ENCODE results near the gene CCR6. TPM values are rescaled to one million over a fixed set of nuclear protein-coding genes. Genes with fewer than 3 reads are reported as not detected.

Gene CCR6
- total and polyA plus RNA-seq, 8 donors, result 0.13 to 0.92 TPM; not detected in 6

DNA sequence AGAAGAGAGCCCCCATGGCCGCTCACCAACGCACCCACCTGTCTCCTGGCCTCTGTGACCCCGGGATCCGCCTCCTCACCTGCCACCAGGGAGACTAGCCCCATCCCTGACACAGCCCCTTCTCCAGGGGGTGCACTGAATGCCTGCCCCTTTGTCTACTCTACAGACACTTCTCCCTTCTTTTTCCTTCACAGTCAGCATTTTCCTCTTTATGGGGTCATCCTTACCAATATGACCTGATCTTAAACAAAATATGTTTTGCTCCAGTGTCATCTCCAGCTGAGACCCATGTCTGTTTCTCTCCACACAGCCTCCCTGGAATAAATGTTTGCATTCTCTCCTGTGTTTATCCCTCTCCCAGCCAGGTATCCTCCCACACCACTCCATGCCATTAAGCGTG, 14.6 kb upstream of the CCR6 start:
- intact Hi-C loops (cut with DNase I; ENCODE audit: low total_unique reads), result no loop called here
- Histone ChIP-seq H3K27me3 (no peaks in the 10 kb centered on the region), H3K36me3 (no peaks in the 10 kb centered on the region), H3K9me3 (no peaks in the 10 kb centered on the region), H3K4me3 (no peak overlapping the region), H3K27ac (no peak overlapping the region), H3K4me1 (no peaks in the 10 kb centered on the region)
- no peak for TF ChIP-seq CTCF (IDR thresholded peaks at IDR 0.05)
- no peak for TF ChIP-seq POLR2AphosphoS5 (IDR thresholded peaks at IDR 0.05)
- no peak for TF ChIP-seq POLR2A (IDR thresholded peaks at IDR 0.05)
- TF ChIP-seq EP300 (IDR thresholded peaks at IDR 0.05), result no peak
- DNase-seq, result no peak
- 88 to 95% (median 90%) methylated on average over 5 of the region's 5 CpGs for WGBS, 5 donors

DNA sequence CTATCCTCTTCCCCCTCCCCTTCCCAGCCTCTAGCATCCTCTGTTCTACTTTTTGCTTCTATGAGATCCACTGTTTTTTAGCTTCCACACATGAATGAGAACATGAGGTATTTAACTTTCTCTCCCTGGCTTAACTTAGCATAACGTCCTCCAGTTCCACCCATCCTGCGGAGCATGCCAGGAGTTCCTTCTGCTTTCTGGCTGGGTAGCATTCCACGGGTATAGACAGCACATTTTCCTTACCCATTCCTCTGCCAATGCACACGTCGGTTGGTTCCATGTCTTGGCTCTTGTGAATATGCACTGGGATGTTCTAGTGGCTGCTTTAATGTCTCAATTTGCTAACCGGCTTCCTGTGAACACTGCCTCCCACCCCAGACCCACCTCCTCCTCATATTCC, 13.2 kb upstream of the CCR6 start:
- WGBS, 5 donors, result 64 to 71% (median 67%) methylated on average over 6 of the region's 6 CpGs
- intact Hi-C loops (cut with DNase I; ENCODE audit: low total_unique reads), result no loop called here
- DNase-seq, result no peak

DNA sequence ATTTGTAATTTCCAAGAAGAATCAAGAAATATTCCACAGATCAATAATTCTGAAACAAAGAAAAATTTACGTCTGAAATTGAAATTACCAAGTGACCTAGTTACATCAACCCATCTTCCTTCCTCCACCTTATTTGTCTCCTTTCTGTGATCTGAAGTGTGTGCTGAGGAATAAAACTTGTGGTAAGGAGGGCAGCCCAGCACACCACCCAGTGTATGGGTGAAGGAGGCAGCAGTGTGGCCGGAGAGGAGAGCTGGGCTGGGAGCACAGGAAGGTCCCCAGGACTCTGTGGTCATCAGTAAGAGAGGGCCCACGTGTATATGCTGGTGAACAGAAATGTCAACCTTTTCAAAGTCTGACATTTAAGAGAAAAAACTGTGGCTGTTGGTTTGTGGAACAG, 11.3 kb upstream of the CCR6 start:
- H3K4me1 ChIP-seq, result peaks cover 0 to 10% (median 7%) of the 10 kb centered on the region in 4 donors
- intact Hi-C loops (cut with DNase I; ENCODE audit: low total_unique reads), result no loop called here
- H3K9me3 ChIP-seq, result no peaks in the 10 kb centered on the region
- WGBS, 5 donors, result 58 to 70% (median 67%) methylated on average over 3 of the region's 3 CpGs
- H3K27ac ChIP-seq, result no peak overlapping the region
- H3K4me3 ChIP-seq, result no peak overlapping the region
- peaks cover 0 to 10% (median 0%) of the 10 kb centered on the region in 3 donors for H3K27me3 ChIP-seq
- no peak for DNase-seq
- no peaks in the 10 kb centered on the region for H3K36me3 ChIP-seq
- TF ChIP-seq POLR2A (IDR thresholded peaks at IDR 0.05), result no peak
- no peak for TF ChIP-seq POLR2AphosphoS5 (IDR thresholded peaks at IDR 0.05)
- no peak for TF ChIP-seq EP300 (IDR thresholded peaks at IDR 0.05)
- TF ChIP-seq CTCF (IDR thresholded peaks at IDR 0.05), result no peak

More for the DNA sequence above, 13.2 kb upstream of the CCR6 start:
- Histone ChIP-seq H3K9me3 (no peaks in the 10 kb centered on the region), H3K4me1 (no peaks in the 10 kb centered on the region), H3K27me3 (peaks cover 0 to 3% (median 0%) of the 10 kb centered on the region in 3 donors), H3K36me3 (no peaks in the 10 kb centered on the region), H3K4me3 (no peak overlapping the region), H3K27ac (no peak overlapping the region)
- TF ChIP-seq EP300 (IDR thresholded peaks at IDR 0.05) (no peak), POLR2A (IDR thresholded peaks at IDR 0.05) (no peak), POLR2AphosphoS5 (IDR thresholded peaks at IDR 0.05) (no peak)

- Histone ChIP-seq H3K36me3 (no peaks in the 10 kb centered on the region), H3K27ac (peak overlapping the region in 1 of 5 donors; percentile 14), H3K9me3 (no peaks in the 10 kb centered on the region), H3K4me1 (peaks cover 0 to 12% (median 8%) of the 10 kb centered on the region in 4 donors), H3K4me3 (no peak overlapping the region), H3K27me3 (peaks cover 0 to 15% (median 0%) of the 10 kb centered on the region in 3 donors)
- no peak for DNase-seq
- WGBS, 5 donors, result 79 to 90% (median 84%) methylated on average over 8 of the region's 8 CpGs
- intact Hi-C loops (cut with DNase I; ENCODE audit: low total_unique reads), result no loop called here
- TF ChIP-seq CTCF (IDR thresholded peaks at IDR 0.05) (no peak), EP300 (IDR thresholded peaks at IDR 0.05) (no peak), POLR2AphosphoS5 (IDR thresholded peaks at IDR 0.05) (no peak), POLR2A (IDR thresholded peaks at IDR 0.05) (no peak)
Observed at GRCh38 chr6:167112421-167112820, 10.5 kb upstream of the CCR6 start.

- Histone ChIP-seq H3K27ac (peak overlapping the region in 1 of 5 donors; percentile 24), H3K36me3 (no peaks in the 10 kb centered on the region), H3K27me3 (peaks cover 0 to 15% (median 0%) of the 10 kb centered on the region in 3 donors), H3K4me3 (no peak overlapping the region), H3K9me3 (no peaks in the 10 kb centered on the region), H3K4me1 (peaks cover 0 to 12% (median 8%) of the 10 kb centered on the region in 4 donors)
- no peak for DNase-seq
- TF ChIP-seq CTCF (IDR thresholded peaks at IDR 0.05) (no peak), POLR2A (IDR thresholded peaks at IDR 0.05) (no peak), POLR2AphosphoS5 (IDR thresholded peaks at IDR 0.05) (no peak), EP300 (IDR thresholded peaks at IDR 0.05) (no peak)
- intact Hi-C loops (cut with DNase I; ENCODE audit: low total_unique reads), result no loop called here
- WGBS, 5 donors, result 54 to 74% (median 62%) methylated on average over 8 of the region's 8 CpGs
Observed at GRCh38 chr6:167113047-167113754, 9.7 kb upstream of the CCR6 start.
